ENCODE measurements around the gene JPH4. TPM values are rescaled to one million over a fixed set of nuclear protein-coding genes. Genes with fewer than 3 reads are reported as not detected.
"Not testable (repeated sequence)": the region's sequence is repeated elsewhere in the genome, so short reads cannot be mapped to it uniquely, and the experiment has no call there.

JPH4 gene
- polyA plus RNA-seq, 3 donors from 2014 or later = 0.10 TPM; not detected in 2

DNA sequence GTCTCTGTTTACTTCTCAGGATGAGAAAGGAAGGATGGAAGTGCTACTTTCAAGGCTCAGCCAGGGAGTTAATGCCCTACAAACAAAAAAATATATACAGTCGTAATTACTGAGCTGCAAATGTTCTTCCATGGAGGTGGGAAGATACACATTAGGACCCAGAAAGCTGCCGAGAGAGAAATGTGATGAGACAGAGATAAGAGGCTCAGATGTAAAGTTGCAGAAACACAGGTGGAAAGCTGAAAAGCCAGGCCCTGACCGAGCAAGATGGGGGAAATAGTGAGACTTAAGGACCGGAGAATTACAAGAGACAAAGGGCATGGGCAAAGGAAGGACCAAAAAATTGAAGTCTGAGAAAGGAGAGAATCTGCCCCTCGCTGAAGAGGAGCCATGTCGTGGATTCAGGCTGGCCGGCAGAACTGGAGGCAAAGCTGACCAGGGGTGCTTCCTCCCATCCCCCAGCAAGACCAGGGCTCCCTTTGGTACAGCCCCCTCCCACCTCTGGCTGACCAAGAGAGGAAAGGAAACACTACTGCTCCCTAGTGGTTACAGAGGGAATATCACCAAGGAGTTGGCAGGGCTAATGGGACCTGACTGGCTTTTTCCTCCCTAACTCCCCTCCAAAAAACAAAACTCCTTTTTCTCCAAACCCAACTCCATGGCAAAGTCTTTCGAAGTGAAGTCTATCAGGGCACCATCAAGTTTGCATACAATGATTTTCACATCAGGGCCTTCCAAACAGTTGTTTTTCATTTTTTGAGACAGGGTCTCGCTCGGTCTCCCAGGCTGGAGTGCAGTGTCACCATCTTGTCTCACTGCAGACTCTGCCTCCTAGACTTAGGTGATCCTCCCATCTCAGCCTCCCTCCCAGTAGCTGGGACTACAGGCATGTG is 39.1 kb downstream of the JPH4 start:
- Mint-ChIP-seq H3K4me3 (no peak overlapping the region), H3K27ac (no peak overlapping the region), H3K36me3 (peaks cover 0 to 7% (median 0%) of the 10 kb centered on the region in 3 donors), H3K9me3 (no peaks in the 10 kb centered on the region), H3K4me1 (no peaks in the 10 kb centered on the region), H3K27me3 (ENCODE audit: low read depth in 3 of 3) (peaks cover 0 to 5% (median 0%) of the 10 kb centered on the region in 3 donors)
- peak; percentile 36 to 39 (median 37) for DNase-seq

DNA sequence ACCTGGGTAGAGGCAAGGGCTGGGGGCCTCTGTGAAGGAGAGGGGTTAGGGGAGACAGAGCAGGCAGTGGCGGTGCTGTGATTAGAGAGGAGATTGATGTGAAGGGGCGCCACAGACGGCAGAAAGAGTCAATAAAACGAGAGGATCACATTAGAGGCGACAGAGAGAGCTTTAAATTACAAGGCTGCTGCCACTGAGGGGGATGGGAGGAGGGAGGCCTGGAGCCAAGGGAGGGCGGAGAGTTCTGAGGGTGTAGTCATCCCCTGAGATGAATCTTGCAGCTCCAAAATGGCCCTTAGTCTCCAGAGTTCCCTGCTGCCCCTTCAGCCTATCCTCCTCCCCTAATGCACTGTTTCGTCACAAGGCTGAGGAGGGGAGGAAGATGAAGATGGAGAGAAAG is 39.8 kb downstream of the JPH4 start:
- H3K27me3 Mint-ChIP-seq (ENCODE audit: low read depth in 3 of 3) = peaks cover 0 to 5% (median 0%) of the 10 kb centered on the region in 3 donors
- H3K4me1 Mint-ChIP-seq = no peaks in the 10 kb centered on the region
- no peak for DNase-seq
- H3K27ac Mint-ChIP-seq = no peak overlapping the region
- no peaks in the 10 kb centered on the region for H3K9me3 Mint-ChIP-seq
- H3K36me3 Mint-ChIP-seq = peaks cover 0 to 7% (median 0%) of the 10 kb centered on the region in 3 donors
- no peak overlapping the region for H3K4me3 Mint-ChIP-seq

DNA sequence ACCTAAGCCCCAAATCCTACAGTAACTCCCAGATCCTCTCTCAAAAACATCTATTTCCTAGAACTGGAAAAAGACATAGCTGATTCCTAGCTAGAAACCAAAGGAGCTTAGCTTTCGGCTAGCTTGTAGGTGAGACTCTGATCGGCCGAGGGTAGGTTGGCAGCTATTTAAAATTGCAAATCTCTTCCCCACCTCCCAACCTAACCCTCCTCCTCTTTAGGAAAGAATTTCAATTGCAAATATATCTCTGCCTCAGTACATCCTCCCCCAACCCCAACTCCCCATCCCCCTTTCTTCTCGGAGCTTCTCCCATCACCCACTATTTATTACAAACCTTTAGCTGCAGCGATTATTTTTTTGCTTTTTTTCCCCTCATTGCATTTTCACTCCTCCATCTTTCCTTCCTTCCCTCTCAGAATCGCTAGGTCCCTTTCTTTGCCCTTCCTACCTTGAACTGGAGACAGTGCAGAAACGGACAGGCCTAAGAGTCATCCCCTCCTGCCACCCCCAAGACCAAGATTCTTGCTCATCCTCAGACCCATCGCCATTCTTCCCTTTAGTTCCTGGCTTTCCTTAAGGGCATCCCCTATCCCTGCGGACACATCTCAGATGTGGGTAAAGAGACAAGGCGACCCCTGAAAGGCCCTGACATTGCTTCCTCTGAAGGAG is 40.4 kb downstream of the JPH4 start:
- H3K27me3 Mint-ChIP-seq (ENCODE audit: low read depth in 3 of 3) = peaks cover 0 to 5% (median 0%) of the 10 kb centered on the region in 3 donors
- no peak overlapping the region for H3K4me3 Mint-ChIP-seq
- H3K4me1 Mint-ChIP-seq = no peaks in the 10 kb centered on the region
- H3K27ac Mint-ChIP-seq = no peak overlapping the region
- no peak for DNase-seq
- no peaks in the 10 kb centered on the region for H3K9me3 Mint-ChIP-seq
- peaks cover 0 to 7% (median 0%) of the 10 kb centered on the region in 3 donors for H3K36me3 Mint-ChIP-seq

DNA sequence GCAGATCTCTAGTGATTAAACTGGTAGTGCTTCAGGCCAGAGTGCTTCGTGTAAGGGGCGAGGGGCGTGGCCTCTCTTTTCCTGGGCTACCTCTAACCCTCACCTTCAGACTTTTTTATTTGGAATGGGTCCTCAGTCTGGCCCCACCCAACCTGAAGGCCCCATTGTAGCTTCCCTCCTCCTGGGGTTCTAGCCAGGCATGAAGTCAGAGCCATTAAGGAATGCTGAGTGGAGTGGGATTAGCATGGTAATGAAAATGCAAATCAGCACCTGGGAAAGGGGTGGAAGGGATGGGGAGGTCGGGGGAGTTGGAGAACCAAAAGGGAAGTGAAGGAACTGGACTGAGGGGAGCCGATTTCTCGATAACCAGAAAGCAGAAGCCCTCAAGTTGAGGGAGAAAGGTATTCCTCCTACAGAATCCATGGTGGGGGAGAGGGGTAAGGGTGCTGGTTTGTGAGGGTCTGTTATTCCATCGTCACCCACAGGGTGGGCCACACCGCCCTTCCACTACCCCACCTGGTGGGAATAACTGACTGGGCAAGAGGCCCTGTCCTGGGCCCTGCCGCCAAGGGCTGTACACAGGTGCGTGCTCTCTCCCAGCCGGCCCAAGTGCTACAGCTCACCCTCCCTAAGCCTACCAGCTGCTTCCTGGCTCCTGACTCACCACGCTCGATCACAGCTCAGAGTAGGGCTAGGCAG is 41.1 kb downstream of the JPH4 start:
- no peaks in the 10 kb centered on the region for H3K9me3 Mint-ChIP-seq
- H3K36me3 Mint-ChIP-seq = peaks cover 0 to 7% (median 0%) of the 10 kb centered on the region in 3 donors
- DNase-seq = no peak
- no peak overlapping the region for H3K4me3 Mint-ChIP-seq
- no peaks in the 10 kb centered on the region for H3K4me1 Mint-ChIP-seq
- H3K27me3 Mint-ChIP-seq (ENCODE audit: low read depth in 3 of 3) = peaks cover 0 to 3% (median 0%) of the 10 kb centered on the region in 3 donors
- no peak overlapping the region for H3K27ac Mint-ChIP-seq

GRCh38 chr14:23536906-23537305 is 41.7 kb downstream of the JPH4 start:
- not testable (repeated sequence) for H3K27me3 Mint-ChIP-seq (ENCODE audit: low read depth in 3 of 3); H3K36me3 Mint-ChIP-seq; H3K9me3 Mint-ChIP-seq; H3K4me1 Mint-ChIP-seq; H3K4me3 Mint-ChIP-seq; H3K27ac Mint-ChIP-seq; DNase-seq

GRCh38 chr14:23536494-23536893 is 42.1 kb downstream of the JPH4 start:
- no peaks in the 10 kb centered on the region for H3K4me1 Mint-ChIP-seq
- H3K27ac Mint-ChIP-seq = no peak overlapping the region
- no peaks in the 10 kb centered on the region for H3K27me3 Mint-ChIP-seq (ENCODE audit: low read depth in 3 of 3)
- no peaks in the 10 kb centered on the region for H3K36me3 Mint-ChIP-seq
- H3K9me3 Mint-ChIP-seq = no peaks in the 10 kb centered on the region
- no peak overlapping the region for H3K4me3 Mint-ChIP-seq
- DNase-seq = no peak

DNA sequence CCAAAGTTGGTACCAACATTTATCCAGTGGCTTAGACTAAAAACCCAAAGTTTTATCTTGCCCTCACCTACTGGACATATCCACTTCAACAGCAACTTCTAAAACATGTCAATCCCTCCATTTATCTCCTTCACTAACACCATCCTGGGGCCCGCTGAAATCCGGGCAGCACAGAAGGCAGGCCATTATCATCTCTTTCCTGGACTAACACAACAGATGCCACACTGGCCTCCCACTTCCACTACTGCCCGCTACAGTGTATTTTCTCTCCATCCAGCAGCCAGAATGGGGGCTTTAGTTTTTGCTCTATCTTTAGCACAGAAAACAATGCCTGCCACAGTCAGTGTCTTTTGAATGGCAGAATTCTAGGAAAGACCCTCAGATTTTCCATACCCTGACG is 42.6 kb downstream of the JPH4 start:
- no peaks in the 10 kb centered on the region for H3K36me3 Mint-ChIP-seq
- no peak overlapping the region for H3K27ac Mint-ChIP-seq
- no peaks in the 10 kb centered on the region for H3K4me1 Mint-ChIP-seq
- H3K27me3 Mint-ChIP-seq (ENCODE audit: low read depth in 3 of 3) = no peaks in the 10 kb centered on the region
- no peak overlapping the region for H3K4me3 Mint-ChIP-seq
- DNase-seq = no peak
- H3K9me3 Mint-ChIP-seq = no peaks in the 10 kb centered on the region

GRCh38 chr14:23533652-23534435 is 44.7 kb downstream of the JPH4 start:
- Mint-ChIP-seq H3K9me3 (no peaks in the 10 kb centered on the region), H3K4me1 (no peaks in the 10 kb centered on the region), H3K4me3 (no peak overlapping the region), H3K27me3 (ENCODE audit: low read depth in 3 of 3) (peaks cover 0 to 2% (median 2%) of the 10 kb centered on the region in 3 donors), H3K36me3 (no peaks in the 10 kb centered on the region), H3K27ac (no peak overlapping the region)
- DNase-seq = no peak

DNA sequence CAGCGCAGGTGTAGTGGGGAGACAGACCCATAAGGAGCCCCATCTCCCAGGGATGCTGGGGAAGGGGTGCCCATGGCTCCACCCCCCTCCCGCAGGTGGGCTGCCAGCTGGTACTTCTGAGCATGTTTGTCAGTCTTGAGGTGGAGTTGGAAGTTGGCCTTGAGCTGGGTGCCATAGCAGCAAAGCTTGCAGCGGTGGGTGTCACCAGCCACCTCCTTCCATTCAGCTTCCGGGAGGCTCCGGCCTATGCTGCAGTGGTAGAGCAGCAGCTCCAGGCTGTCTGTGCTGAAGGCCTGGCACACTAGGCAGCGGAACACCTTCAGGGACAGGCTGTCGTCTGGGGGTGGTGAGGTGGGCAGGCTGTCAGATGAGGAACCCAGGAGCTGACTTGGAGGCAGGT is 45.9 kb downstream of the JPH4 start:
- Mint-ChIP-seq H3K4me3 (no peak overlapping the region), H3K27me3 (ENCODE audit: low read depth in 3 of 3) (peaks cover 0 to 2% (median 2%) of the 10 kb centered on the region in 3 donors), H3K36me3 (no peaks in the 10 kb centered on the region), H3K4me1 (no peaks in the 10 kb centered on the region), H3K27ac (no peak overlapping the region), H3K9me3 (no peaks in the 10 kb centered on the region)
- DNase-seq = no peak

- H3K27ac Mint-ChIP-seq = no peak overlapping the region
Observed at GRCh38 chr14:23531391-23531790, 47.2 kb downstream of the JPH4 start.

GRCh38 chr14:23530375-23531055 is 48.1 kb downstream of the JPH4 start:
- DNase-seq = no peak
- no peak overlapping the region for H3K4me3 Mint-ChIP-seq
- H3K27me3 Mint-ChIP-seq (ENCODE audit: low read depth in 3 of 3) = peaks cover 0 to 2% (median 2%) of the 10 kb centered on the region in 3 donors
- H3K9me3 Mint-ChIP-seq = no peaks in the 10 kb centered on the region
- H3K27ac Mint-ChIP-seq = no peak overlapping the region
- H3K36me3 Mint-ChIP-seq = no peaks in the 10 kb centered on the region
- H3K4me1 Mint-ChIP-seq = no peaks in the 10 kb centered on the region

More at GRCh38 chr14:23531391-23531790, 47.2 kb downstream of the JPH4 start:
- Mint-ChIP-seq H3K4me1 (no peaks in the 10 kb centered on the region), H3K27me3 (ENCODE audit: low read depth in 3 of 3) (peaks cover 0 to 2% (median 2%) of the 10 kb centered on the region in 3 donors), H3K9me3 (no peaks in the 10 kb centered on the region), H3K36me3 (no peaks in the 10 kb centered on the region), H3K4me3 (no peak overlapping the region)
- no peak for DNase-seq

GRCh38 chr14:23529016-23529415 is 49.6 kb downstream of the JPH4 start:
- DNase-seq = no peak
- Mint-ChIP-seq H3K36me3 (no peaks in the 10 kb centered on the region), H3K27me3 (ENCODE audit: low read depth in 3 of 3) (peaks cover 0 to 2% (median 2%) of the 10 kb centered on the region in 3 donors), H3K9me3 (no peaks in the 10 kb centered on the region), H3K27ac (no peak overlapping the region), H3K4me1 (no peaks in the 10 kb centered on the region), H3K4me3 (no peak overlapping the region)

- Mint-ChIP-seq H3K4me1 (no peaks in the 10 kb centered on the region), H3K36me3 (no peaks in the 10 kb centered on the region), H3K9me3 (no peaks in the 10 kb centered on the region), H3K4me3 (no peak overlapping the region), H3K27me3 (ENCODE audit: low read depth in 3 of 3) (peaks cover 0 to 2% (median 2%) of the 10 kb centered on the region in 3 donors), H3K27ac (no peak overlapping the region)
- no peak for DNase-seq
Observed at GRCh38 chr14:23528555-23528954, 50.0 kb downstream of the JPH4 start.

All from immature natural killer cell (primary cell).